H1 (cell line): ENCODE measurements around the gene EXT2.

ENCODE experiments used
- PHF8 ChIP-seq: fragments of 200-600 bp; sonication (generic); conservative IDR thresholded peaks from 2 replicates; pipeline ENCODE4 v1.7.1; 2012; ENCODE audit warnings: low read depth, mild to moderate bottlenecking, inconsistent platforms, low read length, moderate library complexity
- RNF2 ChIP-seq: fragments of 200-900, 300-1000 bp; sonication (generic); IDR thresholded peaks from 2 replicates; pipeline ENCODE4 v1.7.1; 2016; ENCODE audit warnings: borderline replicate concordance, low read depth, mild to moderate bottlenecking, antibody characterized with exemption, low read length; ENCODE audit not compliant: poor library complexity, severe bottlenecking; ENCODE audit errors: missing control alignments
- TF ChIP-seq, protein P1 (sequence below), 3 experiments: IDR thresholded peaks; 1 replicate in 2 of 3; 2 replicates in 1 of 3; pipeline versions ENCODE4 v1.5.1 to v1.6.1; 2011; ENCODE audit warnings: low read length in 3 of 3, mild to moderate bottlenecking in 3 of 3, inconsistent platforms in 2 of 3, low read depth in 1 of 3, moderate library complexity in 1 of 3; ENCODE audit not compliant: insufficient read depth in 1 of 3; ENCODE audit errors: control extremely low read depth in 1 of 3
- TF ChIP-seq, protein P2 (sequence below): IDR thresholded peaks from 2 replicates; pipeline ENCODE4 v1.6.1; 2011; ENCODE audit warnings: low read length, improper control_type of control experiment

- TF ChIP-seq, protein P1, sequence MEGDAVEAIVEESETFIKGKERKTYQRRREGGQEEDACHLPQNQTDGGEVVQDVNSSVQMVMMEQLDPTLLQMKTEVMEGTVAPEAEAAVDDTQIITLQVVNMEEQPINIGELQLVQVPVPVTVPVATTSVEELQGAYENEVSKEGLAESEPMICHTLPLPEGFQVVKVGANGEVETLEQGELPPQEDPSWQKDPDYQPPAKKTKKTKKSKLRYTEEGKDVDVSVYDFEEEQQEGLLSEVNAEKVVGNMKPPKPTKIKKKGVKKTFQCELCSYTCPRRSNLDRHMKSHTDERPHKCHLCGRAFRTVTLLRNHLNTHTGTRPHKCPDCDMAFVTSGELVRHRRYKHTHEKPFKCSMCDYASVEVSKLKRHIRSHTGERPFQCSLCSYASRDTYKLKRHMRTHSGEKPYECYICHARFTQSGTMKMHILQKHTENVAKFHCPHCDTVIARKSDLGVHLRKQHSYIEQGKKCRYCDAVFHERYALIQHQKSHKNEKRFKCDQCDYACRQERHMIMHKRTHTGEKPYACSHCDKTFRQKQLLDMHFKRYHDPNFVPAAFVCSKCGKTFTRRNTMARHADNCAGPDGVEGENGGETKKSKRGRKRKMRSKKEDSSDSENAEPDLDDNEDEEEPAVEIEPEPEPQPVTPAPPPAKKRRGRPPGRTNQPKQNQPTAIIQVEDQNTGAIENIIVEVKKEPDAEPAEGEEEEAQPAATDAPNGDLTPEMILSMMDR (IDR thresholded peaks at IDR 0.05; ENCODE audit: control extremely low read depth in 1 of 3, insufficient read depth in 1 of 3, low read depth in 1 of 3, low read length in 3 of 3): no peak
- no peak for TF ChIP-seq PHF8
- no peak for TF ChIP-seq RNF2
- TF ChIP-seq, protein P2, sequence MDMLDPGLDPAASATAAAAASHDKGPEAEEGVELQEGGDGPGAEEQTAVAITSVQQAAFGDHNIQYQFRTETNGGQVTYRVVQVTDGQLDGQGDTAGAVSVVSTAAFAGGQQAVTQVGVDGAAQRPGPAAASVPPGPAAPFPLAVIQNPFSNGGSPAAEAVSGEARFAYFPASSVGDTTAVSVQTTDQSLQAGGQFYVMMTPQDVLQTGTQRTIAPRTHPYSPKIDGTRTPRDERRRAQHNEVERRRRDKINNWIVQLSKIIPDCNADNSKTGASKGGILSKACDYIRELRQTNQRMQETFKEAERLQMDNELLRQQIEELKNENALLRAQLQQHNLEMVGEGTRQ: no peak
These were observed 140.3 kb downstream of the EXT2 start for GRCh38 chr11:44235765-44236201.
